ENCODE measurements around the gene TDP1. TPM values are rescaled to one million over a fixed set of nuclear protein-coding genes. Genes with fewer than 3 reads are reported as not detected.

Gene TDP1
- total RNA-seq, 2 experiments from 2014 or later, result 65.9 to 75.3 TPM

GRCh38 chr14:89941830-89942377 lies 13.8 kb upstream of the TDP1 start:
- Histone ChIP-seq H3K27ac (ENCODE audit: low read depth, low read length, poor library complexity, severe bottlenecking) (no peak overlapping the region), H3K4me2 (ENCODE audit: low read length) (no peak overlapping the region), H3K4me1 (ENCODE audit: insufficient read depth, low read length, poor library complexity, severe bottlenecking) (peaks cover 5% of the 10 kb centered on the region), H3K9me3 (ENCODE audit: low read length) (no peaks in the 10 kb centered on the region), H3K4me3 (ENCODE audit: low read depth, low read length, poor library complexity, severe bottlenecking) (no peak overlapping the region), H3K36me3 (ENCODE audit: insufficient read depth, low read length) (no peaks in the 10 kb centered on the region), H3K79me2 (ENCODE audit: insufficient read depth, low read depth, low read length) (no peaks in the 10 kb centered on the region), H2AFZ (ENCODE audit: low read length) (no peak overlapping the region), H3K9me2 (ENCODE audit: insufficient read depth, low read length) (no peaks in the 10 kb centered on the region), H4K20me1 (ENCODE audit: insufficient read depth, low read length) (no peaks in the 10 kb centered on the region)
- intact Hi-C loops (cut with micrococcal nuclease; ENCODE audit: unreplicated experiment), result no loop called here
- DNase-seq (ENCODE audit: low spot score), result no peak
- ChIA-PET CTCF (ENCODE audit: unreplicated experiment) (no interaction called here), POLR2A (no interaction called here)
- no TSS peak for BruUV-seq (replicated peaks)
- no peak for TF ChIP-seq EZH2phosphoT487 (IDR thresholded peaks at IDR 0.05; ENCODE audit: borderline replicate concordance, low read depth, low read length)
- TF ChIP-seq CTCF (conservative IDR thresholded peaks at IDR 0.05; ENCODE audit: low read length), result no peak

GRCh38 chr14:89947344-89947743 lies 8.4 kb upstream of the TDP1 start:
- no TSS peak for BruUV-seq (replicated peaks)
- intact Hi-C loops (cut with micrococcal nuclease; ENCODE audit: unreplicated experiment), result no loop called here
- no peak overlapping the region for H3K27ac ChIP-seq (ENCODE audit: low read depth, low read length, poor library complexity, severe bottlenecking)

GRCh38 chr14:89952576-89952975 lies 3.2 kb upstream of the TDP1 start:
- no peak overlapping the region; the same call in 1 of the 2 replicates for H3K4me2 ChIP-seq (ENCODE audit: low read length)
- intact Hi-C loops (cut with micrococcal nuclease; ENCODE audit: unreplicated experiment), result loop anchor here (10.0 kb wide), 1 partner anchor 518 kb away; no protein-coding TSS in a partner anchor
- H3K9me3 ChIP-seq (ENCODE audit: low read length), result peaks cover 7% of the 10 kb centered on the region
- ChIA-PET POLR2A (interaction anchor here (0.7 kb wide), 1 partner anchor 644 kb away, joined by 3 read pairs; no protein-coding TSS in a partner anchor), CTCF (ENCODE audit: unreplicated experiment) (interaction anchor here (0.6 kb wide), 1 partner anchor 13 kb away, joined by 3 read pairs; no protein-coding TSS in a partner anchor)
- BruUV-seq (replicated peaks), result no TSS peak
- H3K79me2 ChIP-seq (ENCODE audit: insufficient read depth, low read depth, low read length), result peaks cover 21% of the 10 kb centered on the region
- no peak for DNase-seq (ENCODE audit: low spot score)
- no peaks in the 10 kb centered on the region for H4K20me1 ChIP-seq (ENCODE audit: insufficient read depth, low read length)
- peaks cover 40% of the 10 kb centered on the region for H3K36me3 ChIP-seq (ENCODE audit: insufficient read depth, low read length)
- no peak overlapping the region for H3K4me3 ChIP-seq (ENCODE audit: low read depth, low read length, poor library complexity, severe bottlenecking)
- no peak overlapping the region for H2AFZ ChIP-seq (ENCODE audit: low read length)
- peaks cover 26% of the 10 kb centered on the region for H3K4me1 ChIP-seq (ENCODE audit: insufficient read depth, low read length, poor library complexity, severe bottlenecking)
- H3K9me2 ChIP-seq (ENCODE audit: insufficient read depth, low read length), result no peaks in the 10 kb centered on the region
- TF ChIP-seq EZH2phosphoT487 (IDR thresholded peaks at IDR 0.05; ENCODE audit: borderline replicate concordance, low read depth, low read length) (no peak), CTCF (conservative IDR thresholded peaks at IDR 0.05; ENCODE audit: low read length) (no peak)
- H3K27ac ChIP-seq (ENCODE audit: low read depth, low read length, poor library complexity, severe bottlenecking), result no peak overlapping the region

More at GRCh38 chr14:89947344-89947743, 8.4 kb upstream of the TDP1 start:
- no peak for TF ChIP-seq EZH2phosphoT487 (IDR thresholded peaks at IDR 0.05; ENCODE audit: borderline replicate concordance, low read depth, low read length)
- H3K79me2 ChIP-seq (ENCODE audit: insufficient read depth, low read depth, low read length), result no peaks in the 10 kb centered on the region
- no peaks in the 10 kb centered on the region for H3K4me1 ChIP-seq (ENCODE audit: insufficient read depth, low read length, poor library complexity, severe bottlenecking)
- no peak overlapping the region for H3K4me2 ChIP-seq (ENCODE audit: low read length)
- no peak for DNase-seq (ENCODE audit: low spot score)
- H3K4me3 ChIP-seq (ENCODE audit: low read depth, low read length, poor library complexity, severe bottlenecking), result no peak overlapping the region
- H4K20me1 ChIP-seq (ENCODE audit: insufficient read depth, low read length), result no peaks in the 10 kb centered on the region
- POLR2A ChIA-PET, result no interaction called here
- peaks cover 30% of the 10 kb centered on the region for H3K36me3 ChIP-seq (ENCODE audit: insufficient read depth, low read length)
- no peak overlapping the region for H2AFZ ChIP-seq (ENCODE audit: low read length)
- CTCF ChIA-PET (ENCODE audit: unreplicated experiment), result no interaction called here
- no peaks in the 10 kb centered on the region for H3K9me3 ChIP-seq (ENCODE audit: low read length)
- no peaks in the 10 kb centered on the region for H3K9me2 ChIP-seq (ENCODE audit: insufficient read depth, low read length)
